Measurements from ENCODE around the gene SERPINA3.
"Not testable (repeated sequence)": the region's sequence is repeated elsewhere in the genome, so short reads cannot be mapped to it uniquely, and the experiment has no call there.

The SERPINA3 gene

DNA sequence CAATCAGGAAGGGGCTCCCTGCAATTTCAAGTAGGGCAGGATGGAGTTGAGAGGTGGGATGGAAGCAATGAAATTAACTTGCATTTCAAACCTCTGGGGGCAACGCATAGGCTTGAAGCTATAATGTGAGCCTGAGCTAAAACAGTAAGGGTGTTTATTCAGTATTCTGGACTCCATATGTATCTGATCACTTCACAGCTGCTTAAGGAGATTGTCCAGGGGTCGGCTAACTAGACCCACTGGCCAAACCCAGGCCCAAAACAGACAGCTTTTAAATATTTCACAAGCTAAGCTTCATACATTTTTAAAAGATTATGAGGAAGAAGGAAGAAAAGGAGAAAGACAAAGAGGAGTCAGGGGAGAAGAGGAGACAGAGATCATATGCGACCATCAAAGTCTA is 6.8 kb upstream of the SERPINA3 start:
- Histone ChIP-seq H3F3A (ENCODE audit: low read depth) (no peaks in the 10 kb centered on the region), H3K4me2 (ENCODE audit: low read depth, low read length, poor library complexity, severe bottlenecking) (no peak overlapping the region), H3K4me3 (ENCODE audit: low read length, poor library complexity, severe bottlenecking) (no peak overlapping the region), H3K9me3 (ENCODE audit: insufficient read depth, low read depth, low read length) (no peaks in the 10 kb centered on the region), H3K27me3 (ENCODE audit: insufficient read depth, low read length, poor library complexity, severe bottlenecking) (no peaks in the 10 kb centered on the region), H3K79me2 (ENCODE audit: insufficient read depth, low read length) (no peaks in the 10 kb centered on the region), H3K9me2 (replicated peaks; ENCODE audit: low read depth, low read length) (no peaks in the 10 kb centered on the region), H3K9ac (ENCODE audit: low read depth, low read length, poor library complexity, severe bottlenecking) (no peak overlapping the region), H4K20me1 (ENCODE audit: insufficient read depth, low read length, poor library complexity, severe bottlenecking) (no peaks in the 10 kb centered on the region), H2AFZ (ENCODE audit: low read length) (no peak overlapping the region), H3K36me3 (ENCODE audit: insufficient read depth, low read length) (no peaks in the 10 kb centered on the region), H3K4me1 (ENCODE audit: insufficient read depth, low read length, poor library complexity, severe bottlenecking) (no peaks in the 10 kb centered on the region)
- TF ChIP-seq EZH2phosphoT487 (IDR thresholded peaks at IDR 0.05; ENCODE audit: borderline replicate concordance) (no peak), CTCF (conservative IDR thresholded peaks at IDR 0.05; ENCODE audit: low read length) (no peak)

DNA sequence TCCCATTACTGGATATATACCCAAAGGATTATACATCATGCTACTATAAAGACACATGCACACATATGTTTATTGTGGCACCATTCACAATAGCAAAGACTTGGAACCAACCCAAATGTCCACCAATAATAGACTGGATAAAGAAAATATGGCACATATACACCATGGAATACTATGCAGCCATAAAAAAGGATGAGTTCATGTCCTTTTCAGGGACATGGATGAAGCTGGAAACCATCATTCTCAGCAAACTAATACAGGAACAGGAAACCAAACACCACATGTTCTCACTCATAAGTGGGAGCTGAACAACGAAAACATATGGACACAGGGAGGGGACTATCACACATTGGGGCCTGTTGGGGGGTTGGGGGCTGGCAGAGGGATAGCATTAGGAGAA is 3.2 kb upstream of the SERPINA3 start:
- not testable (repeated sequence) for H3K9ac ChIP-seq (ENCODE audit: low read depth, low read length, poor library complexity, severe bottlenecking); H3K27me3 ChIP-seq (ENCODE audit: insufficient read depth, low read length, poor library complexity, severe bottlenecking); H3K36me3 ChIP-seq (ENCODE audit: insufficient read depth, low read length); H4K20me1 ChIP-seq (ENCODE audit: insufficient read depth, low read length, poor library complexity, severe bottlenecking); H3F3A ChIP-seq (ENCODE audit: low read depth); H3K79me2 ChIP-seq (ENCODE audit: insufficient read depth, low read length); H3K4me1 ChIP-seq (ENCODE audit: insufficient read depth, low read length, poor library complexity, severe bottlenecking); H2AFZ ChIP-seq (ENCODE audit: low read length); H3K4me3 ChIP-seq (ENCODE audit: low read length, poor library complexity, severe bottlenecking); H3K9me3 ChIP-seq (ENCODE audit: insufficient read depth, low read depth, low read length); H3K4me2 ChIP-seq (ENCODE audit: low read depth, low read length, poor library complexity, severe bottlenecking); H3K9me2 ChIP-seq (replicated peaks; ENCODE audit: low read depth, low read length)

- H3K9me3 ChIP-seq (ENCODE audit: insufficient read depth, low read depth, low read length) = no peaks in the 10 kb centered on the region; the same call in 1 of the 2 replicates
- no peak overlapping the region for H3K4me2 ChIP-seq (ENCODE audit: low read depth, low read length, poor library complexity, severe bottlenecking)
- no peaks in the 10 kb centered on the region for H3K36me3 ChIP-seq (ENCODE audit: insufficient read depth, low read length)
- H4K20me1 ChIP-seq (ENCODE audit: insufficient read depth, low read length, poor library complexity, severe bottlenecking) = no peaks in the 10 kb centered on the region
- H3K9ac ChIP-seq (ENCODE audit: low read depth, low read length, poor library complexity, severe bottlenecking) = no peak overlapping the region
- H3K4me1 ChIP-seq (ENCODE audit: insufficient read depth, low read length, poor library complexity, severe bottlenecking) = no peaks in the 10 kb centered on the region
- no peaks in the 10 kb centered on the region for H3K27me3 ChIP-seq (ENCODE audit: insufficient read depth, low read length, poor library complexity, severe bottlenecking)
- H3K4me3 ChIP-seq (ENCODE audit: low read length, poor library complexity, severe bottlenecking) = no peak overlapping the region
- H3K9me2 ChIP-seq (replicated peaks; ENCODE audit: low read depth, low read length) = no peaks in the 10 kb centered on the region
- no peak overlapping the region for H2AFZ ChIP-seq (ENCODE audit: low read length)
- TF ChIP-seq EZH2phosphoT487 (IDR thresholded peaks at IDR 0.05; ENCODE audit: borderline replicate concordance) (no peak), CTCF (conservative IDR thresholded peaks at IDR 0.05; ENCODE audit: low read length) (no peak)
- H3K79me2 ChIP-seq (ENCODE audit: insufficient read depth, low read length) = no peaks in the 10 kb centered on the region
- no peaks in the 10 kb centered on the region for H3F3A ChIP-seq (ENCODE audit: low read depth)
Measured at GRCh38 chr14:94611179-94611578, 1.0 kb upstream of the SERPINA3 start.
